Upper lobe of right lung (tissue), 1 donor: ENCODE measurements around the gene KNDC1. TPM values are rescaled to one million over a fixed set of nuclear protein-coding genes. Genes with fewer than 3 reads are reported as not detected.

Experiments used
- ATAC-seq: fragments of 200-7000 bp; cut with Tn5 transposase; one replicate; pipeline ENCODE4 v1.9.1; 2020; ENCODE audit warnings: mild to moderate bottlenecking, moderate library complexity
- DNase-seq: peaks from one replicate; pipeline ENCODE4 v3.0.0-alpha.2; 2020
- H3K27ac ChIP-seq: fragments of 200-600 bp; one replicate; pipeline ENCODE4 v1.8.0; 2022
- H3K27me3 ChIP-seq: fragments of 200-600 bp; one replicate; pipeline ENCODE4 v1.8.0; 2022; ENCODE audit warnings: mild to moderate bottlenecking
- H3K36me3 ChIP-seq: fragments of 200-600 bp; one replicate; pipeline ENCODE4 v1.8.0; 2022
- H3K4me1 ChIP-seq: fragments of 200-600 bp; one replicate; pipeline ENCODE4 v1.8.0; 2022
- H3K4me3 ChIP-seq: fragments of 200-600 bp; one replicate; pipeline ENCODE4 v1.8.0; 2022; ENCODE audit warnings: mild to moderate bottlenecking
- H3K9me3 ChIP-seq: fragments of 200-600 bp; one replicate; pipeline ENCODE4 v1.8.0; 2022
- CTCF ChIP-seq: fragments of 200-600 bp; IDR thresholded peaks from one replicate; pipeline ENCODE4 v1.8.0; 2022; ENCODE audit warnings: antibody characterized with exemption
- intact Hi-C: fragments of 100-400 bp; cut with DNase I; formaldehyde crosslinking; loops from one replicate; pipeline ENCODE4 v1.11.0; 2022
- total RNA-seq: library from RNA; stranded (reverse); fragmentation: NEBNext Ultra II Directional; extraction: Animal tissue kit (Norgen Biotek cat#: 25700); gene quantifications from one replicate; pipeline ENCODE4 v1.2.1, GENCODE V29; 2021
- donor health status: DM: no; HTN: yes; CAD: no; lungs with severe emphysema.

Gene KNDC1
- total RNA-seq, 1 donor from 2014 or later: 14.3 TPM

DNA sequence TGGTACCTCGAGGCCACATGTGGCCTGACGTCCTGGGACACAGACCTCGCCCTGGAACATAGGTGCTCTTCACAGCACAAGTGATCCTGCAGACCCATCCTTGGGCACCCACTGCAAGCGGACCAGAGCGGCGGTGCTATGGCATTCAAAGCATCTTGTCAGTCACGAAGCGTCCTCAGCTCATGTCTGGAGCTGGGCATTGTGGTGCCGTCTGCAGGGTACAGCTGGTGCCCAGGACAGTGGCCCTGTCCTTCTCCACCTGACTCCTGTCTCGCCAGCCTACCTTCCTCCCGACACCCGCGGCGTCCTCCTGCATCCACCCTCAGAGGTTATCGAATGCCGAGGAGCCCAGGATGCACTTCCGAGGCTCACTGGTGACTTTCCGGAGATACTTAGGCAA is 45.8 kb upstream of the KNDC1 start:
- no peaks in the 10 kb centered on the region for H3K4me1 ChIP-seq
- no peaks in the 10 kb centered on the region for H3K36me3 ChIP-seq
- ATAC-seq (no peak), DNase-seq (no peak)
- no peaks in the 10 kb centered on the region for H3K9me3 ChIP-seq
- peaks cover 4% of the 10 kb centered on the region for H3K27me3 ChIP-seq
- intact Hi-C loops: no loop called here
- H3K27ac ChIP-seq: no peak overlapping the region
- no peak for TF ChIP-seq CTCF
- no peak overlapping the region for H3K4me3 ChIP-seq

- ATAC-seq: no peak
- H3K9me3 ChIP-seq: no peaks in the 10 kb centered on the region
- H3K27ac ChIP-seq: no peak overlapping the region
- no peak overlapping the region for H3K4me3 ChIP-seq
- DNase-seq: no peak
- no peak for TF ChIP-seq CTCF
- intact Hi-C loops: no loop called here
- H3K36me3 ChIP-seq: no peaks in the 10 kb centered on the region
- H3K4me1 ChIP-seq: no peaks in the 10 kb centered on the region
- H3K27me3 ChIP-seq: peaks cover 4% of the 10 kb centered on the region
These were observed 45.1 kb upstream of the KNDC1 start for GRCh38 chr10:133114726-133115452.

GRCh38 chr10:133115453-133115842 is 44.6 kb upstream of the KNDC1 start:
- DNase-seq (no peak), ATAC-seq (peak; percentile 4)
- intact Hi-C loops: no loop called here
- Histone ChIP-seq H3K27ac (no peak overlapping the region), H3K9me3 (no peaks in the 10 kb centered on the region), H3K4me1 (no peaks in the 10 kb centered on the region), H3K4me3 (no peak overlapping the region), H3K36me3 (no peaks in the 10 kb centered on the region), H3K27me3 (peaks cover 4% of the 10 kb centered on the region)
- TF ChIP-seq CTCF: no peak

GRCh38 chr10:133115976-133116375 is 44.0 kb upstream of the KNDC1 start:
- Histone ChIP-seq H3K27ac (no peak overlapping the region), H3K36me3 (no peaks in the 10 kb centered on the region), H3K27me3 (peaks cover 4% of the 10 kb centered on the region), H3K4me3 (no peak overlapping the region), H3K9me3 (no peaks in the 10 kb centered on the region), H3K4me1 (no peaks in the 10 kb centered on the region)
- no peak for TF ChIP-seq CTCF
- intact Hi-C loops: no loop called here
- no peak for DNase-seq
- peak; percentile 9 for ATAC-seq

- no peak for DNase-seq
- H3K27me3 ChIP-seq: peaks cover 4% of the 10 kb centered on the region
- H3K27ac ChIP-seq: no peak overlapping the region
- TF ChIP-seq CTCF: no peak
- intact Hi-C loops: no loop called here
- H3K4me3 ChIP-seq: no peak overlapping the region
- H3K9me3 ChIP-seq: no peaks in the 10 kb centered on the region
- H3K4me1 ChIP-seq: no peaks in the 10 kb centered on the region
- ATAC-seq: no peak
- no peaks in the 10 kb centered on the region for H3K36me3 ChIP-seq
These were observed 43.6 kb upstream of the KNDC1 start for GRCh38 chr10:133116455-133116854.
